PC-3 (cell line): ENCODE data around the gene GPBP1L1. TPM values are rescaled to one million over a fixed set of nuclear protein-coding genes. Genes with fewer than 3 reads are reported as not detected.

Source experiments
- ATAC-seq: fragments of 200-7000 bp; cut with Tn5 transposase; 2 replicates; pipeline ENCODE4 v1.9.1; 2020; ENCODE audit warnings: mild to moderate bottlenecking, moderate library complexity
- BruUV-seq: library from RNA; stranded (reverse); fragments of 400-500 nt; replicated peaks from 2 replicates; lab custom pipeline; 2021; lab: Mats Ljungman, UMichigan
- CTCF ChIA-PET: fragments of 300-600 bp; sonication (Branson Sonifier 250); formaldehyde crosslinking; loops from one replicate; lab custom pipeline; 2022; ENCODE audit warnings: antibody characterized with exemption; lab: Charles Lee
- POLR2A ChIA-PET: fragments of 300-600 bp; sonication (Branson Sonifier 250); formaldehyde crosslinking; loops from one replicate; lab custom pipeline; 2022; ENCODE audit warnings: antibody characterized with exemption; ENCODE audit not compliant: unreplicated experiment; lab: Charles Lee
- DNase-seq: peaks from one replicate; pipeline ENCODE4 v3.0.0-alpha.2; 2015
- H2AFZ ChIP-seq: fragments of 300-600 bp; sonication (generic); 2 replicates; pipeline ENCODE4 v1.6.0; 2016; ENCODE audit warnings: antibody characterized with exemption, low read length
- H3F3A ChIP-seq: fragments of 300-600 bp; sonication (generic); one replicate; pipeline ENCODE4 v1.6.0; 2017; ENCODE audit warnings: antibody characterized with exemption, low read length, control low read depth, mild to moderate bottlenecking; ENCODE audit not compliant: unreplicated experiment
- H3K27ac ChIP-seq: fragments of 300-600 bp; sonication (generic); 2 replicates; pipeline ENCODE4 v1.5.1; 2016; ENCODE audit warnings: mild to moderate bottlenecking, low read length
- H3K27me3 ChIP-seq: fragments of 300-600 bp; sonication (generic); 2 replicates; pipeline ENCODE4 v1.6.1; 2016; ENCODE audit warnings: low read length, mixed read lengths
- H3K36me3 ChIP-seq: fragments of 300-600 bp; sonication (generic); 2 replicates; pipeline ENCODE4 v1.6.1; 2016; ENCODE audit warnings: low read depth, mixed run types, low read length, mixed read lengths
- H3K4me1 ChIP-seq: fragments of 300-600 bp; sonication (generic); 2 replicates; pipeline ENCODE4 v1.5.1; 2016; ENCODE audit warnings: low read length; ENCODE audit not compliant: insufficient read depth
- H3K4me2 ChIP-seq: fragments of 300-600 bp; sonication (generic); 2 replicates; pipeline ENCODE4 v1.6.0; 2016; ENCODE audit warnings: low read length
- H3K4me3 ChIP-seq: fragments of 300-600 bp; sonication (generic); 2 replicates; pipeline ENCODE4 v1.5.1; 2016; ENCODE audit warnings: mild to moderate bottlenecking, low read length, mixed read lengths
- H3K79me2 ChIP-seq: fragments of 300-600 bp; sonication (generic); 2 replicates; pipeline ENCODE4 v1.6.1; 2017; ENCODE audit warnings: low read length, mixed read lengths
- H3K9ac ChIP-seq: fragments of 300-600 bp; sonication (generic); 2 replicates; pipeline ENCODE4 v1.6.0; 2016; ENCODE audit warnings: mild to moderate bottlenecking, low read length
- H3K9me2 ChIP-seq: fragments of 300-600 bp; sonication (generic); replicated peaks from 2 replicates; pipeline ENCODE4 v1.6.1; 2016; ENCODE audit warnings: mixed run types, low read length, mixed read lengths
- H3K9me3 ChIP-seq: fragments of 300-600 bp; sonication (generic); 2 replicates; pipeline ENCODE4 v1.6.1; 2016; ENCODE audit warnings: low read length, mixed read lengths
- H4K20me1 ChIP-seq: fragments of 300-600 bp; sonication (generic); 2 replicates; pipeline ENCODE4 v1.6.1; 2016; ENCODE audit warnings: low read length, mixed read lengths
- CTCF ChIP-seq: fragments of 300-600 bp; sonication (generic); conservative IDR thresholded peaks from 2 replicates; pipeline ENCODE4 v1.5.1; 2017; ENCODE audit warnings: antibody characterized with exemption, low read depth, mild to moderate bottlenecking, low read length
- EZH2 ChIP-seq: fragments of 300-600 bp; sonication (generic); IDR thresholded peaks from one replicate; pipeline ENCODE4 v1.6.1; 2017; ENCODE audit warnings: antibody characterized with exemption, mild to moderate bottlenecking, low read length; ENCODE audit not compliant: unreplicated experiment
- EZH2phosphoT487 ChIP-seq: fragments of 300-600 bp; sonication (generic); IDR thresholded peaks from 2 replicates; pipeline ENCODE4 v1.6.1; 2018; ENCODE audit warnings: mild to moderate bottlenecking, antibody characterized with exemption, low read length, borderline replicate concordance
- intact Hi-C: fragments of 100-400 bp; cut with micrococcal nuclease; formaldehyde crosslinking; loops from 2 replicates; pipeline ENCODE4 v1.9.0; 2023
- total RNA-seq: library from RNA; depleted of rRNA; stranded (reverse); fragments of >200 nt; gene quantifications from 2 replicates; pipeline ENCODE4 v1.2.3, GENCODE V29; 2014

Gene GPBP1L1
- total RNA-seq, 1 experiment from 2014 or later, result 63.0 TPM

DNA sequence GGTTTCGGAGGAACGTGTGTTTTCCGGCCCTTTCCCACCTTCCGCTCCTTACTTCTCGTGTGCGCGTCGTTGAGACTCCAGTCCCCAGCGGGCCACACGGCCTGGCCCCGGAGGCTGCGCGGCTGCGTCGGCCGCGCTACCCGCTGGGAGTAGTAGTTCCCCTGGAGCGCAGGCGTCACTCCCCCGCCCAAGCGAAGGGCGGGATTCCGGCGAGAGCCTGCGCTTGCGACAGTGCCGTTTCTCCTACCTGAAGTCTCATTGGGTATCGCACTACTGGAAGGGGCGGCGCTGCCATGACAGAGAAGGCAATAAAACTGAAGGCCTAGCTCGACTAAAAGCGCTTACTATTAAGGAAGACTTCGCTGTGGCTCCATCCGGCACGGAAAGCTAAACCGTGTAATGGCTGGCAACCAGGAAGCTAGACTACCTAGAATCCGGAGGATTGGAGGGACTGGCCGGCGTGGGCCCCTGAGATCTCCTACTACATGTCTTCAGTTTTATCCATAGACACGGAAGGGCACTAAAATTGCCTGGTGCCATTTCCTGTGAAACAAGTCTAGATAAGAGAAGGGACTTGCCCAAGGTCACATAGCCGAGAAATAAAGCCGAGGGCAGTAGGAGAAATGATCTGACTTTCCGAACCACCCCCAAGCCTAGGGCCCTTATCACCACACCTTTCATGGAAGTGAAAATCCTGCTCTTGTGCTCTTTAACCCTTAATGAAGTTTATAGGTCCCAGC lies 851 bp upstream of the GPBP1L1 start:
- ATAC-seq (peak; percentile 90), DNase-seq (peak; percentile 99)
- Histone ChIP-seq H3K36me3 (peaks cover 10% of the 10 kb centered on the region; the same call in 1 of the 2 replicates), H3K79me2 (peaks cover 78% of the 10 kb centered on the region), H3K4me3 (peak overlapping the region; percentile 99), H4K20me1 (peaks cover 22% of the 10 kb centered on the region), H3K27ac (peak overlapping the region; percentile 98), H3F3A (no peaks in the 10 kb centered on the region), H3K4me2 (peak overlapping the region; percentile 99), H3K9ac (peak overlapping the region; percentile 99), H3K27me3 (no peaks in the 10 kb centered on the region), H3K9me2 (no peaks in the 10 kb centered on the region), H2AFZ (peak overlapping the region; percentile 92), H3K4me1 (peaks cover 22% of the 10 kb centered on the region), H3K9me3 (no peaks in the 10 kb centered on the region)
- ChIA-PET CTCF (interaction anchor here (0.6 kb wide), 1 partner anchor 93 kb away, joined by 4 read pairs; no protein-coding TSS in a partner anchor), POLR2A (interaction anchor here (0.6 kb wide), 1 partner anchor 196 kb away, joined by 4 read pairs; no protein-coding TSS in a partner anchor)
- TF ChIP-seq EZH2, result no peak
- no peak for TF ChIP-seq CTCF
- no peak for TF ChIP-seq EZH2phosphoT487
- BruUV-seq, result TSS peak; percentile 80
- intact Hi-C loops, result loop anchor here (1.0 to 5.0 kb wide), 4 partner anchors 45 to 195 kb away; partner anchors contain the start of gene NASP

DNA sequence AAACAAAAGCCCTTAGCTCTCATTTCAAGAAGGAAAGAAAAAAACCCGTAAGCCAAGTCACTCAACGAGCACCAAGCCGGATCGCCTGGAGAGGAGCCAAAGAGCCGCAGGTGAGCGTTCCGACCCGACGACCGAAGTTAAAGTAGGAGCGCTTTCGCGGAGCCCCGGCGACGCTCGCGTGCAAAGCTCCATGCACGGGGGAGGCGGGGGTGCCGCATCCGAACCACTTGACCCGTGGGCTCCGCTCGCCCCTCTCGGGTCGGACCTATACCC lies 382 bp downstream of the GPBP1L1 start:
- Histone ChIP-seq H4K20me1 (peaks cover 27% of the 10 kb centered on the region), H3K27ac (peak overlapping the region; percentile 98), H3K9me2 (no peaks in the 10 kb centered on the region), H3K4me1 (peaks cover 25% of the 10 kb centered on the region), H3K9ac (peak overlapping the region; percentile 99), H2AFZ (peak overlapping the region; percentile 83), H3K36me3 (peaks cover 5% of the 10 kb centered on the region; the same call in 1 of the 2 replicates), H3K9me3 (no peaks in the 10 kb centered on the region), H3K79me2 (peaks cover 84% of the 10 kb centered on the region), H3F3A (no peaks in the 10 kb centered on the region), H3K4me3 (peak overlapping the region; percentile 99), H3K27me3 (no peaks in the 10 kb centered on the region), H3K4me2 (peak overlapping the region; percentile 99)
- no TSS peak for BruUV-seq
- ChIA-PET POLR2A (interaction anchor here (0.5 to 0.6 kb wide), 2 partner anchors 169 to 442 kb away, joined by 3 to 11 read pairs; no protein-coding TSS in a partner anchor), CTCF (interaction anchor here (0.6 kb wide), 1 partner anchor 293 kb away, joined by 4 read pairs; no protein-coding TSS in a partner anchor)
- intact Hi-C loops, result loop anchor here (2.0 to 5.0 kb wide), 3 partner anchors 44 to 196 kb away; partner anchors contain the start of gene NASP
- ATAC-seq, result no peak
- DNase-seq, result peak; percentile 60
- TF ChIP-seq EZH2, result no peak
- TF ChIP-seq EZH2phosphoT487, result no peak
- TF ChIP-seq CTCF, result no peak
